Liver (tissue), 9 donors: ENCODE measurements around the gene IL36A. TPM values are rescaled to one million over a fixed set of nuclear protein-coding genes. Genes with fewer than 3 reads are reported as not detected.

Experiments
- DNase-seq: peaks from one replicate; pipeline ENCODE4 v3.0.0-alpha.2; 2017; ENCODE audit warnings: low spot score
- H3K27ac ChIP-seq, 2 donors: one replicate each; pipeline ENCODE4 v1.7.0; 2013; ENCODE audit warnings: inconsistent platforms in 2 of 2, low read length in 2 of 2, control low read depth in 1 of 2, low read depth in 1 of 2, mild to moderate bottlenecking in 1 of 2
- H3K27me3 ChIP-seq, 4 donors: one replicate each; pipeline versions ENCODE4 v1.6.1 to v1.7.0; 2013; ENCODE audit warnings: low read length in 3 of 4, inconsistent platforms in 1 of 4, mild to moderate bottlenecking in 1 of 4, moderate library complexity in 1 of 4; ENCODE audit not compliant: control insufficient read depth in 4 of 4, insufficient read depth in 4 of 4
- H3K36me3 ChIP-seq, 4 donors: one replicate each; pipeline versions ENCODE4 v1.6.1 to v1.7.0; 2013; ENCODE audit warnings: low read length in 3 of 4, mild to moderate bottlenecking in 3 of 4, low read depth in 1 of 4, moderate library complexity in 1 of 4; ENCODE audit not compliant: control insufficient read depth in 4 of 4, insufficient read depth in 3 of 4
- H3K4me1 ChIP-seq, 4 donors: one replicate each; pipeline versions ENCODE4 v1.6.1 to v1.7.0; 2013; ENCODE audit warnings: low read length in 3 of 4, mild to moderate bottlenecking in 3 of 4, moderate library complexity in 1 of 4; ENCODE audit not compliant: control insufficient read depth in 4 of 4, insufficient read depth in 4 of 4
- H3K4me3 ChIP-seq, 3 donors: one replicate each; pipeline versions ENCODE4 v1.6.1 to v1.7.0; 2013; ENCODE audit warnings: low read length in 3 of 3, control low read depth in 1 of 3, low read depth in 1 of 3, mild to moderate bottlenecking in 1 of 3
- H3K9ac ChIP-seq, 2 donors: one replicate each; pipeline ENCODE4 v1.7.0; 2013; ENCODE audit warnings: low read length in 2 of 2, mild to moderate bottlenecking in 2 of 2, moderate library complexity in 2 of 2, control low read depth in 1 of 2, low read depth in 1 of 2
- H3K9me3 ChIP-seq, 4 donors: one replicate each; pipeline versions ENCODE4 v1.6.1 to v1.7.0; 2013; ENCODE audit warnings: low read length in 3 of 4; ENCODE audit not compliant: control insufficient read depth in 4 of 4
- EGR1 ChIP-seq, 2 donors: IDR thresholded peaks; 2 replicates each; pipeline ENCODE4 v1.6.1; 2016 to 2018; ENCODE audit warnings: antibody characterized with exemption in 2 of 2, low read depth in 2 of 2
- FOXA1 ChIP-seq: IDR thresholded peaks from 2 replicates; pipeline ENCODE4 v1.6.1; 2016; ENCODE audit warnings: antibody characterized with exemption
- FOXA2 ChIP-seq: IDR thresholded peaks from 2 replicates; pipeline ENCODE4 v1.6.1; 2016; ENCODE audit warnings: antibody characterized with exemption
- GABPA ChIP-seq, 2 donors: IDR thresholded peaks in 1 of 2; conservative IDR thresholded peaks in 1 of 2; 2 replicates each; pipeline ENCODE4 v1.6.1; 2016; ENCODE audit warnings: antibody characterized with exemption in 2 of 2, mild to moderate bottlenecking in 1 of 2, moderate library complexity in 1 of 2
- JUND ChIP-seq, 2 donors: IDR thresholded peaks; 2 replicates each; pipeline ENCODE4 v1.6.1; 2016; ENCODE audit warnings: antibody characterized with exemption in 2 of 2
- RAD21 ChIP-seq, 2 donors: IDR thresholded peaks; 2 replicates each; pipeline ENCODE4 v1.6.1; 2016; ENCODE audit warnings: antibody characterized with exemption in 2 of 2, mild to moderate bottlenecking in 2 of 2
- RXRA ChIP-seq, 2 donors: IDR thresholded peaks; 2 replicates each; pipeline ENCODE4 v1.6.1; 2017 to 2018; ENCODE audit warnings: antibody characterized with exemption in 2 of 2, mild to moderate bottlenecking in 1 of 2
- SP1 ChIP-seq: IDR thresholded peaks from 2 replicates; pipeline ENCODE4 v1.6.1; 2018; ENCODE audit warnings: antibody characterized with exemption, mild to moderate bottlenecking
- TAF1 ChIP-seq: conservative IDR thresholded peaks from 2 replicates; pipeline ENCODE4 v1.6.1; 2016; ENCODE audit warnings: antibody characterized with exemption, mild to moderate bottlenecking
- YY1 ChIP-seq: IDR thresholded peaks from 2 replicates; pipeline ENCODE4 v1.6.1; 2016; ENCODE audit warnings: antibody characterized with exemption, mild to moderate bottlenecking
- WGBS: extraction: QIAGEN DNeasy Blood & Tissue Kit; methylation state at CpG from one replicate; pipeline ENCODE4 v1.1.7; 2013; 5-methylcytosine and 5-hydroxymethylcytosine counted together
- polyA plus RNA-seq, 2 donors: library from polyadenylated mRNA; stranded (reverse) in 1 of 2; unstranded in 1 of 2; fragments of 200-250 nt in 1 of 2; fragments of >200 nt in 1 of 2; fragmentation: Nextera tagmentation in 1 of 2; extraction: Ambion mirVana in 1 of 2; gene quantifications; one replicate each; pipeline versions ENCODE4 v1.2.1 to v1.2.3, GENCODE V29; 2013 to 2015
- total RNA-seq, 2 donors: library from RNA; depleted of rRNA; stranded (reverse); fragments of >200 nt; gene quantifications; one replicate each; pipeline ENCODE4 v1.2.3, GENCODE V29; 2014
- TF ChIP-seq, protein P1 (sequence below): fragments of 150-350 bp; IDR thresholded peaks from 2 replicates; pipeline ENCODE4 v1.5.1; 2017; ENCODE audit warnings: improper control_type of control experiment, low read depth, low read length; ENCODE audit not compliant: missing input control
- TF ChIP-seq, protein P2 (sequence below): IDR thresholded peaks from 2 replicates; pipeline ENCODE4 v1.6.1; 2016; ENCODE audit warnings: antibody characterized with exemption
- TF ChIP-seq, protein P3 (sequence below): IDR thresholded peaks from 2 replicates; pipeline ENCODE4 v1.6.1; 2016; ENCODE audit warnings: antibody characterized with exemption
- TF ChIP-seq, protein P4 (sequence below): IDR thresholded peaks from 2 replicates; pipeline ENCODE4 v1.6.1; 2016; ENCODE audit warnings: antibody characterized with exemption
- TF ChIP-seq, protein P5 (sequence below): IDR thresholded peaks from 2 replicates; pipeline ENCODE4 v1.6.1; 2016; ENCODE audit warnings: antibody characterized with exemption, mild to moderate bottlenecking
- donor health status: healthy.
- donor health status: healthy.
- donor health status: healthy.
- donor health status: healthy.
- donor health status: healthy.

The IL36A gene
- total and polyA plus RNA-seq, 4 donors: not detected

DNA sequence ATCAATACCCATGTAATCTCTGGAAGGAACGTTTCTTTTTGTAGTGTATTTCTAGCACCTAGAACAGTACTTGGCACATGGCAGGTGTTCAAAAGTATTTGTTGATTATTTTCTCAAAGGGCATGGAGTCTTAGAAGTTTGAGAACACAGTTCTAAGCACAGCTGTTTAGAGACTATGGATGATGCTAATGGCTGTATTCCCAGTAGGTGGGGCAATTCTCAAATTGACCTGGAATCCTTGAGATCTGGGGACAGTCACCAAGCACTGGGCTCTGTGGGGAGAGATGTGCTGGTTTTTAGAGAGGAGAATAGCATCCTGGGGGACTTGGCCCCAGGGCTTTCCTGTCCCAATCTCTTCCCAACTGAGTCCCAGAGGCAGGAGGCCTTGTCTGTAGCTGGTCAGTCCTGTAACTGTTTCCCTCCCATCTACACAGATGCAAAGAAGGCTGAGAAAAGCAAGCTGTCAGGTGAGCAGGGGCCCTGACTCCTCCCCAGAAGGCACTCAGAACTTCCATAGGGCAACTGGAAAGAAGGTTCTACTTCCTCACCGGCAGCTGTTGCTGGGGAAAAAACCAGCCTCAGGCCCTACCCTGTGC is 44.9 kb upstream of the IL36A start:
- H3K9me3 ChIP-seq: no peaks in the 10 kb centered on the region
- peaks cover 0 to 4% (median 2%) of the 10 kb centered on the region in 4 donors for H3K4me1 ChIP-seq
- TF ChIP-seq FOXA2: no peak
- TF ChIP-seq RAD21 (IDR thresholded peaks at IDR 0.05): no peak
- TF ChIP-seq, protein P1, sequence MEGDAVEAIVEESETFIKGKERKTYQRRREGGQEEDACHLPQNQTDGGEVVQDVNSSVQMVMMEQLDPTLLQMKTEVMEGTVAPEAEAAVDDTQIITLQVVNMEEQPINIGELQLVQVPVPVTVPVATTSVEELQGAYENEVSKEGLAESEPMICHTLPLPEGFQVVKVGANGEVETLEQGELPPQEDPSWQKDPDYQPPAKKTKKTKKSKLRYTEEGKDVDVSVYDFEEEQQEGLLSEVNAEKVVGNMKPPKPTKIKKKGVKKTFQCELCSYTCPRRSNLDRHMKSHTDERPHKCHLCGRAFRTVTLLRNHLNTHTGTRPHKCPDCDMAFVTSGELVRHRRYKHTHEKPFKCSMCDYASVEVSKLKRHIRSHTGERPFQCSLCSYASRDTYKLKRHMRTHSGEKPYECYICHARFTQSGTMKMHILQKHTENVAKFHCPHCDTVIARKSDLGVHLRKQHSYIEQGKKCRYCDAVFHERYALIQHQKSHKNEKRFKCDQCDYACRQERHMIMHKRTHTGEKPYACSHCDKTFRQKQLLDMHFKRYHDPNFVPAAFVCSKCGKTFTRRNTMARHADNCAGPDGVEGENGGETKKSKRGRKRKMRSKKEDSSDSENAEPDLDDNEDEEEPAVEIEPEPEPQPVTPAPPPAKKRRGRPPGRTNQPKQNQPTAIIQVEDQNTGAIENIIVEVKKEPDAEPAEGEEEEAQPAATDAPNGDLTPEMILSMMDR: no peak
- TF ChIP-seq, protein P2, sequence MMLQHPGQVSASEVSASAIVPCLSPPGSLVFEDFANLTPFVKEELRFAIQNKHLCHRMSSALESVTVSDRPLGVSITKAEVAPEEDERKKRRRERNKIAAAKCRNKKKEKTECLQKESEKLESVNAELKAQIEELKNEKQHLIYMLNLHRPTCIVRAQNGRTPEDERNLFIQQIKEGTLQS: no peak
- TF ChIP-seq YY1: no peak
- TF ChIP-seq FOXA1: no peak
- 74% methylated on average over 2 of the region's 2 CpGs for WGBS
- no peak for DNase-seq
- H3K4me3 ChIP-seq: no peak overlapping the region
- H3K36me3 ChIP-seq: no peaks in the 10 kb centered on the region
- no peak overlapping the region for H3K27ac ChIP-seq
- H3K9ac ChIP-seq: no peak overlapping the region
- H3K27me3 ChIP-seq: no peaks in the 10 kb centered on the region

DNA sequence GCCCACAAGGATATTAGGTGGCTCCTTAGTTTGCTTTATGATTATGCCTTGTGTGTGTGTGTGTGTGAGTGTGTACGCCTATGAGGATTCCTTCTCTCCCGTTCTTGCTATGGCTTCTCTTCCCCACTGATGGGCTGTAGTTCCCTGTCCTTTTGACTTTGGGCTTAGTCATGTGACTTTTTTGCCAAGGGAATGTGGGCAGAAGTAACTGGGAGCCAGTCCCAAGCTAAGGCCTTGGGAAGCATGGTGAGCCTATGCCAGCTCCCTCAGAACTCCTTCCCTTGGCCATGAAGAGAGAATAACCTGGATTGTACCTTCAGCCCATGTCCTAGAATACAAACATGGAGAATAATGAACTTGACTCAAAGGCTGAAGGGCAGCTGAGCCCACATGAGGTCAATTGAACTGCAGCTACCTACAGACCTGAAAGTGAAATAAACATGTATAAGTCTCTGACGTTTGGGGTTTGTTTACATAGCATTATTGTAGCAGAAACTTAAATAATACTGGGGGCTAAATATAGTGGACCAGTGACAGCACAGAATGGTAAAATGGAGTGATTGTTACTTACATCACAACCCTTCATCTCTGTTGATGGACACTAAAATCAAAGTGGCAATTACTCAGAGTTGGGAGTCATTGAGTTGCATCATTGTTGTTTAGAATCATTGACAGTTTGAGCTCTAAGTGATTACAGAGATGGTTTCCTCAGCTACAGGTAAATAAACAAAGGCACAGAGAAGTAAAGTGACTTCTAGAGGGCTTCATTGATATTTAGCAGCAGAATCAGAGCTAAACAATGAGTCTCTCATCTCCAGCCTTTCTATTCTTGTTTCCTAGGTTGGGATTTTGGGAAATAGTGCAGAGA is 42.7 kb upstream of the IL36A start:
- WGBS: 77% methylated on average over 3 of the region's 3 CpGs
- no peak for DNase-seq
- Histone ChIP-seq H3K27ac (no peak overlapping the region), H3K36me3 (no peaks in the 10 kb centered on the region), H3K9ac (no peak overlapping the region), H3K4me1 (peaks cover 0 to 4% (median 2%) of the 10 kb centered on the region in 4 donors), H3K9me3 (no peaks in the 10 kb centered on the region), H3K27me3 (no peaks in the 10 kb centered on the region), H3K4me3 (no peak overlapping the region)
- TF ChIP-seq JUND (IDR thresholded peaks at IDR 0.05) (no peak), FOXA2 (no peak), FOXA1 (no peak), EGR1 (IDR thresholded peaks at IDR 0.05; ENCODE audit: low read depth in 2 of 2) (no peak), GABPA (IDR thresholded peaks at IDR 0.05 in 1 of 2, conservative IDR thresholded peaks at IDR 0.05 in 1 of 2) (no peak), RXRA (IDR thresholded peaks at IDR 0.05) (no peak), RAD21 (IDR thresholded peaks at IDR 0.05) (no peak), SP1 (no peak), TAF1 (no peak)
- TF ChIP-seq, protein P3, sequence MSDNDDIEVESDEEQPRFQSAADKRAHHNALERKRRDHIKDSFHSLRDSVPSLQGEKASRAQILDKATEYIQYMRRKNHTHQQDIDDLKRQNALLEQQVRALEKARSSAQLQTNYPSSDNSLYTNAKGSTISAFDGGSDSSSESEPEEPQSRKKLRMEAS: no peak
- TF ChIP-seq, protein P4, sequence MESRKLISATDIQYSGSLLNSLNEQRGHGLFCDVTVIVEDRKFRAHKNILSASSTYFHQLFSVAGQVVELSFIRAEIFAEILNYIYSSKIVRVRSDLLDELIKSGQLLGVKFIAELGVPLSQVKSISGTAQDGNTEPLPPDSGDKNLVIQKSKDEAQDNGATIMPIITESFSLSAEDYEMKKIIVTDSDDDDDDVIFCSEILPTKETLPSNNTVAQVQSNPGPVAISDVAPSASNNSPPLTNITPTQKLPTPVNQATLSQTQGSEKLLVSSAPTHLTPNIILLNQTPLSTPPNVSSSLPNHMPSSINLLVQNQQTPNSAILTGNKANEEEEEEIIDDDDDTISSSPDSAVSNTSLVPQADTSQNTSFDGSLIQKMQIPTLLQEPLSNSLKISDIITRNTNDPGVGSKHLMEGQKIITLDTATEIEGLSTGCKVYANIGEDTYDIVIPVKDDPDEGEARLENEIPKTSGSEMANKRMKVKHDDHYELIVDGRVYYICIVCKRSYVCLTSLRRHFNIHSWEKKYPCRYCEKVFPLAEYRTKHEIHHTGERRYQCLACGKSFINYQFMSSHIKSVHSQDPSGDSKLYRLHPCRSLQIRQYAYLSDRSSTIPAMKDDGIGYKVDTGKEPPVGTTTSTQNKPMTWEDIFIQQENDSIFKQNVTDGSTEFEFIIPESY: no peak
- TF ChIP-seq, protein P5, sequence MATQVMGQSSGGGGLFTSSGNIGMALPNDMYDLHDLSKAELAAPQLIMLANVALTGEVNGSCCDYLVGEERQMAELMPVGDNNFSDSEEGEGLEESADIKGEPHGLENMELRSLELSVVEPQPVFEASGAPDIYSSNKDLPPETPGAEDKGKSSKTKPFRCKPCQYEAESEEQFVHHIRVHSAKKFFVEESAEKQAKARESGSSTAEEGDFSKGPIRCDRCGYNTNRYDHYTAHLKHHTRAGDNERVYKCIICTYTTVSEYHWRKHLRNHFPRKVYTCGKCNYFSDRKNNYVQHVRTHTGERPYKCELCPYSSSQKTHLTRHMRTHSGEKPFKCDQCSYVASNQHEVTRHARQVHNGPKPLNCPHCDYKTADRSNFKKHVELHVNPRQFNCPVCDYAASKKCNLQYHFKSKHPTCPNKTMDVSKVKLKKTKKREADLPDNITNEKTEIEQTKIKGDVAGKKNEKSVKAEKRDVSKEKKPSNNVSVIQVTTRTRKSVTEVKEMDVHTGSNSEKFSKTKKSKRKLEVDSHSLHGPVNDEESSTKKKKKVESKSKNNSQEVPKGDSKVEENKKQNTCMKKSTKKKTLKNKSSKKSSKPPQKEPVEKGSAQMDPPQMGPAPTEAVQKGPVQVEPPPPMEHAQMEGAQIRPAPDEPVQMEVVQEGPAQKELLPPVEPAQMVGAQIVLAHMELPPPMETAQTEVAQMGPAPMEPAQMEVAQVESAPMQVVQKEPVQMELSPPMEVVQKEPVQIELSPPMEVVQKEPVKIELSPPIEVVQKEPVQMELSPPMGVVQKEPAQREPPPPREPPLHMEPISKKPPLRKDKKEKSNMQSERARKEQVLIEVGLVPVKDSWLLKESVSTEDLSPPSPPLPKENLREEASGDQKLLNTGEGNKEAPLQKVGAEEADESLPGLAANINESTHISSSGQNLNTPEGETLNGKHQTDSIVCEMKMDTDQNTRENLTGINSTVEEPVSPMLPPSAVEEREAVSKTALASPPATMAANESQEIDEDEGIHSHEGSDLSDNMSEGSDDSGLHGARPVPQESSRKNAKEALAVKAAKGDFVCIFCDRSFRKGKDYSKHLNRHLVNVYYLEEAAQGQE: no peak
- TF ChIP-seq, protein P2: no peak
- TF ChIP-seq, protein P1: no peak
